ENCODE data around the gene MARK3.

Gene MARK3

DNA sequence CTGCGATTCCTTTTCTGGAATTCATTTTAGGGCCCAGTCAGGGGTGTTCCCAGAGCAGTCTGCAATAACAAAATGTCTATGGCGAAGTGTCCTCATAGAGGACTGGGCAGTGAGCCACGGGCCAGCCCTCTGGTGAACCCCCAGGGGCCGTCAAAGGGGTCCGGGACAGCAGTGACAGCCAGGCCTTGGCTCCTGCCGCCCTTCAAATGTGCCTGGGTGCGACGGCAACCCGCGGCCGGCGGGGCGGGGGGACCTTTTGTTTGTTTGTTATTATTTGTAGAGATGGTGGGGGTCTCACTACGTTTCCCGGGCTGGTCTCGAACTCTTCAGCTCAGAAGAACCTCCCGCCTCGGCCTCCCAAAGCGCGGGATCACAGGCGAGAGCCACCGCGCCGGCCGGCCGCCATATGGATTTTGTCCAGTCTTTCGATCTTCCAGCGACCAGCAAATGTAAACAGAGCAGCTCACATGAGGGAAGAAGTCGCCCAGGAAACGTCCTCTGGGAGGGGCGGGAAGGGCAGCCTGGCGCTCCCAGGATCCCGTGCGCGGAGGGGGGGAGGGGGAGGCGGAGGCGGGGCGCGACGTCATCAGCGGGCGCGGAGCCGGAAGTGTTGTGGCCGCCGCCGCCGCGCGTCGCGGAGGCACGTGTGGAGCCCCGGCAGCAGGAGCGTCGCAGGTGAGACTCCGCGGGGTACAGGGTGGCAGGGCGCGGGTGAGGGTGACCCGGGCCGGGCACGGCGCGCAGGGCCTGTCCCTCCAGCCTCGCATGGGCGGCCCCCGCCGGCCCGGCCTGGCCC, 143.6 kb downstream of the MARK3 start, which contains the start of gene TRMT61A:
Gene TRMT61A (plus strand): TSS at position 610 of the 796 bp plus-strand sequence. CDS start 783 bp downstream, outside the sequence.
- DNase-seq = peak; percentile 84 to 85

GRCh38 chr14:103529383-103530365, 144.5 kb downstream of the MARK3 start:
- no peak for DNase-seq

DNA sequence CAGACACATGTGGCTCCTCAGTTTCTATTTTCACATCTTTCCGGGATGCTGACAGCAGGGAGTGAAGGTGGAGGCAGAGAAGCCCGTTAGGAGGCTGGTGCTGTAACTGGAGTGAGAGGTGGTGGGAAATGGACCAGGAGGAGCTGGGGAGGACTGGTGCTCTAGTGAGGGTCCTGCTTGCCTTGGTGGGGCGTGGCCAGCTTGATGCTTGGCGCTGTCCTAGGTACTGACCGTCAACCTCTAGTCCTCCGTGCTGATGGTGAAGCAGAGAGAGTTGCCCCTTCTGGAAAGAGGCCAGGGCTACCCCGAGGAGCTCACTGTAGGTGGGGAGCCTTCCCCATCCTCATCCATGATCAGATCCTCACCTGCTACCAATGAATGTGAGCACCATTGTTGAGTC, 145.2 kb downstream of the MARK3 start:
- DNase-seq = peak; percentile 44 to 52

DNA sequence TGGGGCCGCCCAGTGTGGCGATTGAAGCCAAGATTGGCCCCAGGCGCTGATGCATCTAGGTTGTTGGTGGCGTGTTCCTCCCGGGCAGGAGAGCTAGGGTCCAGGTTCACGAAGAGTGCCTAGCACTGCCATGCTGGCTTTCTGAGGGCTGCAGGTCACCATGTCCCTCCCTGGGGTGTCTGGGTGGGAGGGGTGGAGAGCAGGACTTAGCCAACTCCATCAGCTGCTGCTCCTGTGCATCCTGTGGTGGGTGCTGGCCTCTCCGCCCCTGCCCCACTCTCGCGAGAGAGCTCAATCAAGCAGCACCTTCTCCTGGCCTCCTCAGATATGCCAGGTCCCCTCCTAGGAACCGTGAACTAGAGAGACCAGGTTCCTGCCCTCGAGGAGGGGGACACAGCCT, 145.6 kb downstream of the MARK3 start:
- DNase-seq = no peak

GRCh38 chr14:103531421-103532215, 146.4 kb downstream of the MARK3 start:
- DNase-seq = no peak

- DNase-seq = no peak
Measured at GRCh38 chr14:103532216-103533136, 147.3 kb downstream of the MARK3 start.

DNA sequence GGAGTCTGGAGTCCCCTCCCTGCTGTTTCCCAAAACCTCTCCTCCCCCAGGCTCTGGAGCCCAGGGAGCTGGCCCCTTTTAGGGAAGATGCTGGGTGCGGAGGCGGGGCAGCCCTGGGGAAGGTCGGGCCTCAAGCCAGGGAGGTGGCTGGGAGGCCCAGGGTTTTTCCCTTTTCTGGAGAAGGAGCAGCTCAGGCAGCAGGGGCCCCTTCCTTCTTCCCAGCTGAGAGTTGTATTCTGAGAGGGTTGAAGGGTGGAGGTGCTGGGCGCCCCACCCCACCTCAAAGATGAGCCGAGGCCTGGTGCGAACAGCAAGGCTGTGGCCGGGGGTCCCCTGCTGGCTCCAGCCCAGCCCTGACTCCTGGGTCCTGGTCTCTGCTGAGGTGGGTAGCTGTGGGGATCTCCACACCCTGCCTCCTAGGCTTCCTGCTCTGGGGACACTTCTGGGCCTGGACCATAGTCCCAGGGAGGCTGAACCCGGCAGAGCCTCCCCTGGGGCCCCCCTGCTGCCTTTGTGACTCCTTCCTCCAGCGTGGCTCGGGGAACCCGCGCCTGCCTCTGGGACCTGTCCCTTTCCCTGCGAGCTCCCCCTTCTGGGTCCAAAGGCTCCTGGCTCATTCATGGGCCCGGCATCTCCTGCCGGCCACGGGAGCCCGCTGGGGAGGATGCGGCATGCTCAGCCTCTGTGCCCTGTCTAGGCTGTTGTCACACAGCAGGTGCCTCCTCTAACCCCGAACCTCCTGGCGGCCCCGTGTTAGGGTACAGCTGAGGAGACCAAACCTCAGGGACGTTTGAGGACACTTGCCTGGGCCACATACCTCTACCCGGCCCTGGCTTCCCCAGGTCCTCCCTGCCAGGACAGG, 148.2 kb downstream of the MARK3 start:
- DNase-seq = no peak

GRCh38 chr14:103533999-103534575, 148.9 kb downstream of the MARK3 start:
- DNase-seq = no peak

- no peak for DNase-seq
Measured at GRCh38 chr14:103534576-103535061, 149.4 kb downstream of the MARK3 start.

DNA sequence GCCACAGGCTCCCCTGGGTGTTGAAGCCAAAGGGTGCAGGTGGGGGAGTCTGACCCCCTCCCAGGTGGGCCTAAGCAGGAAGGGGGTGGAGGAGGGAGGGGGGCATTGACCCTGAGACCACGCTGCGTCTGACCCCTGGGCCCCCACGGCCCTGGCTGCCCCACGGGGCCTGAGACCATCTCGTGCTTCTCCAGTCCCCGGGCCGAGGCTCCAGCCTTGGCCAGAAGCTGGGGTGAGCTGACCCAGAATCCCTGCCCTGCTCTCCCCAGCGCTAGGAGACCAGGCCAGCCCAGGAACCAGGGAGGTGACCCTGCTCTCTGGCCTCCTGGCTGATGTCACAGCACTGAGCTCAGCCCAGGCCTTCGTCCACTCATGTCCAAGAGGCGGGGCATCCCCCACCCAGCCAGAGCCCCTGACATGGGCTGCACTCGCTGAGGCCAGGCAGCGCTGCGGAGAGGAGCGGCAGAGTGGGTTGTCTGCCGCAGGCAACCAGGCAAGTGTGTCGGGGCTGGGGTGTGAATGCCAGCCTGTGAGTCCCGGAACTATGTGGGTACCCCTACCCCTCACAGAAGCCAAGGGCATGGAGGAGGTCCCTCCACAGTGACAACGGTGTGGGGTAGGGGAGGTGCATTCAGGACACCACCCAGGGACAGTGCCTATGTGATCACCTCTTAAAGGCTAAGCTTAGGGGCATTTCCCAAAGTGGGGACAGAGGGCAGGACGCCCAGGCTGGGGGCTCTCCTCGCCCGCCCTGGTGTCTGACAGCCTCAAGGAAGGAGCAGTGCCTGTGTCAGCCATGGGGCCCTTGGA, 150.1 kb downstream of the MARK3 start:
- DNase-seq = no peak

DNA sequence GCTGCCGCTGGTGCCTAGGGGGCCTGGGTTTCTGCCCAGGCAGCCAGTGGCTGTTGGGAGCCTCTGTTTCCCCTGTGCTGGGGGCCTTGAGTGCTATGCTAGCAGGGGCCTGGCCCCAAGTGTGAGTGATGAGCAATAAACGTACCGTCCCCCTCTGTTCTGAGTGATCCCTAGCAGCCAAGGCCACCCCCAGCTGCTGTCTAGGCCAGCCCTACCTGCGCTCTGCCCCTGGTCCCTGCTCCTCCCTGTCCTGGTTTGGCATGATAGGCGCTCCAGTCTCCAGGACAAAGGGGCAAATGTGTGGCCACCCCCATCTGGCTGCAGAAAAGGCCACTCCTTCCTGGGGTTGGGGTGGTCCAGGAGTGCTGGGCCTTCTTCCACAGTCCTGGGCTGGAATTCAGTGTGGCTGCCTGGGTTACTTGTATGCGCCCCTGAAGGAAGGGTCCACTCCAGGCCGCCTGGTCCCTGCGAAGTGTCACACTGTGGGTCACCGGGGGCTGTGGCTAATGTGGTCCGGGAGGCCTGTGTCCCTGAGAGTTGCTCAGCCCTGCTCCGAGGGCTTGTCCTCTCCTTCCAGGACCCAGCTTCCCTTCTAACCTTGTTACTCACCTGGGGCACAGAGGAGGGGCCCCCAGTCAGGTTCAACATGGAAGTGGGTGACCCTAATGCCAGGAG, 150.8 kb downstream of the MARK3 start:
- no peak for DNase-seq

DNA sequence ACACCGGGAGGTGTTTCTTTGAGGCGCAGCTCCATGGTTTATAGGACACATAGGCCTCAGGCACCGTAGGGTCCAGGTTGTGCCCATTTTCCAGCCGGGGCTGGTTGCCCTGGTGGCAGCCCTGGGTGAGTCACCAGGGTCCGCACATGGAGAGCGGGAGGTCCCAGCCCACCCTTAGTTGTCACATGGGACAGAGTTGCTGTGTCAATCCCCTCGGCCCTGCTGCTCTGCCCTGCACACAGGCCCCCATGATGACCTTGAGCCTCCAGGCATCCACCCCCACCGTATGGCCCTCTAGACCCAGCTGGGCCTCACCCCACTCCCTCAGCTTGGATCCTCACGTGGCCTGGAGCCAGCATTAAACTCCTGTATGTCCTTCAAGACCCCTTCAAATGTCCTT, 151.5 kb downstream of the MARK3 start:
- DNase-seq = no peak

DNA sequence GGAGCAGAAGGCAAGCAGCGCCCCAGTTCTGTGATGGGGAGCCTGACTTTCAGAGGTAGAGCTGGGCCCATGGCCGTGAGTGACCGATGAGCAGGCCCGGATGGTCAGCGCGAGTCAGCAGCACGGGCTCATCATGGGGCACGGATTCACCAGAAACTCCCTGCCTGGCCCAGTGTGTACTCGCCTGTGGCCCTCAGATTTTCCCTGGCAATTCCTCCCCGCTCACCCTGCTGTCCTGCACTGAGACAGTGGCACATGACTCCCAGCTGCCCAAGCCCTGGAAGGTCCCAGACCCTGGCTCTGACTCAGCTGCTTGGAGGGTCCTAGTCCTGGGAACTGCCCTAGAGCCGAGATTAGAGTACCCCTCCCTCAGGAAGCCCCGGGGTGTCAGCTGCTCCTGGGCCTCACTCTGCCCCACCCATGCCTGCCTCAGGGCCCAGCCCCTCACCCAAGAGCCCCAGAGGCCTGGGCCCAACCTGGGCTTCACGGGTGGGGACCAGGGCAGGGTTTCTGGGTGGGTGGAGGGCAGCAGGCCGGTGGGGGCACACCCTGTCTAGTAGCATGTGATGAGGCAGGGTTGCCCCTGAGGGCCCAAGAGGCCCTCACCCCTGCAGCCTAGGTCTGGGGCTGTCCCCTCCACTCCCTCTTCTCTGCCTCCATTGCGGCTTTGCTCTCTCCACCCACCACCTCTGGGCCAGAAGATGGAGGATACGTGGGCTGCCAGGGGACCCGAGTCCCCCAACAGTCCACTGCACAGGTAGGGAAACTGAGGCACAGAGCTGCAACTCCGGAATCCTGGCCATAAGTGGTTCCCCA, 152.2 kb downstream of the MARK3 start:
- DNase-seq = no peak

GRCh38 chr14:103538291-103539055, 153.3 kb downstream of the MARK3 start:
- no peak for DNase-seq

DNA sequence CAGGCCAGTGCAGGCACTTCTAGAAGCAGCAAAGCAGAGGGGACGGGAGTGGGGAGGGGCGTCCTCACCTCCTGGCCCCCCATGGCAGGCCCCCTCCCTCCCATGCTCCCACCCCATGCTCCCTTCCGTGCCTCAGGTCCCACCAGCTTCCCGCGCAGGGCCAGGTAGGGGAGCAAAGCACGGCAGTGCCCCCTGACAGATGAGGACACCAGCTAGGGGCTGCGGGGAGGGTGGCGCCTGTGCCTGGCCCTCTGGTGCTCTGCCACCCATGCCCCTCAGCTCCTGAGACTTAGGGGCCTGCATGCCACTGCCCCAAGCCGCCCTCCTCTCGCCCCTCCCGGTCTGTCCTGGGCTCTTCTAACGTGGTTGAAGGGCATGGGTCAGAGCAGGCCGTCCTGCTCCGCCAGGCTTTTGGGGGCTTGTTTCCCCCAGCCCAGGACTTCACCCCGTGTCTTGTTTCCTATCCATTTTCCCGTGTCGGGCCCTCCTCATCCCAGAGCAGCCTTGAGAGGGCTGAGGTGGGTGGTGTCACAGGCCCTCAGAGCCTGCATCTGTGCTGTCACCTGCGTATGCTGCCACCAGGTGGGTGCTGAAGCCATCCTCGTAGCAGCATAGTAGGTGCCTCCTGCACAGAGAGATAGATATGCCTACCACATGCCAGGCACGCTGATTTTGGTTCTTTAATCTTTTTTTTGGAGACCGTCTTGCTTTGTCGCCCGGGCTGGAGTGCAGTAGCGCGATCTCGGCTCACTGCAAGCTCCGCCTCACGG, 154.0 kb downstream of the MARK3 start:
- no peak for DNase-seq
